Caco-2 (cell line): ENCODE data around the gene TCF7L1. TPM values are rescaled to one million over a fixed set of nuclear protein-coding genes. Genes with fewer than 3 reads are reported as not detected.

Experiments used
- BruUV-seq: library from RNA; stranded (reverse); fragments of 400-500 nt; replicated peaks from 2 replicates; lab custom pipeline; 2021; lab: Mats Ljungman, UMichigan
- CTCF ChIA-PET: fragments of 300-600 bp; sonication (Branson Sonifier 250); formaldehyde crosslinking; loops from one replicate; lab custom pipeline; 2022; ENCODE audit warnings: antibody characterized with exemption; lab: Charles Lee
- POLR2A ChIA-PET: fragments of 300-600 bp; sonication (Branson Sonifier 250); formaldehyde crosslinking; loops from one replicate; lab custom pipeline; 2022; ENCODE audit warnings: antibody characterized with exemption; lab: Charles Lee
- DNase-seq, 2 experiments: peaks; one replicate each; pipeline versions ENCODE4 v3.0.0 to v3.0.0-alpha.2; 2020 to 2022
- H3K27me3 ChIP-seq: replicated peaks from 2 replicates; pipeline ENCODE4 v1.6.0; 2011; ENCODE audit warnings: low read length; ENCODE audit not compliant: control insufficient read depth, insufficient read depth
- H3K36me3 ChIP-seq: 2 replicates; pipeline ENCODE4 v1.5.1; 2011; ENCODE audit warnings: low read length; ENCODE audit not compliant: control insufficient read depth, insufficient read depth
- H3K4me1 ChIP-seq: fragments of 250-450 bp; sonication (Bioruptor Pico); 2 replicates; pipeline ENCODE4 v1.5.1; 2020; ENCODE audit warnings: mild to moderate bottlenecking
- H3K4me3 ChIP-seq: 2 replicates; pipeline ENCODE4 v1.5.1; 2011; ENCODE audit warnings: low read depth, mild to moderate bottlenecking, control low read depth, low read length
- H3K9me3 ChIP-seq: fragments of 250-450 bp; sonication (Bioruptor Pico); 2 replicates; pipeline ENCODE4 v1.5.1; 2020; ENCODE audit warnings: mild to moderate bottlenecking, moderate library complexity
- H3K27ac Mint-ChIP-seq: one replicate; pipeline ENCODE4 v1.8.0; 2022; ENCODE audit warnings: mixed read lengths; ENCODE audit not compliant: unreplicated experiment
- H3K27me3 Mint-ChIP-seq: one replicate; pipeline ENCODE4 v1.8.0; 2022; ENCODE audit warnings: mixed read lengths; ENCODE audit not compliant: insufficient read depth, unreplicated experiment
- H3K36me3 Mint-ChIP-seq: one replicate; pipeline ENCODE4 v1.8.0; 2022; ENCODE audit warnings: mild to moderate bottlenecking, mixed read lengths; ENCODE audit not compliant: insufficient read depth, unreplicated experiment
- H3K4me1 Mint-ChIP-seq: one replicate; pipeline ENCODE4 v1.8.0; 2022; ENCODE audit warnings: low read depth, mixed read lengths; ENCODE audit not compliant: unreplicated experiment
- H3K4me3 Mint-ChIP-seq: one replicate; pipeline ENCODE4 v1.8.0; 2022; ENCODE audit warnings: mild to moderate bottlenecking, moderate library complexity, mixed read lengths; ENCODE audit not compliant: unreplicated experiment
- H3K9me3 Mint-ChIP-seq: one replicate; pipeline ENCODE4 v1.8.0; 2022; ENCODE audit warnings: mixed read lengths; ENCODE audit not compliant: unreplicated experiment
- intact Hi-C: fragments of 100-400 bp; cut with micrococcal nuclease; formaldehyde crosslinking; loops from one replicate; pipeline ENCODE4 v1.10.0; 2022; ENCODE audit not compliant: unreplicated experiment
- total RNA-seq: library from RNA; stranded (reverse); gene quantifications from 2 replicates; pipeline ENCODE4 v1.2.3, GENCODE V29; 2022
- TF ChIP-seq, protein P1 (sequence below), 2 experiments: fragments of 200-600 bp in 1 of 2; IDR thresholded peaks; 1 replicate in 1 of 2; 2 replicates in 1 of 2; pipeline versions ENCODE4 v1.5.1 to v1.8.0; 2011 to 2022; ENCODE audit warnings: antibody characterized with exemption in 1 of 2, control low read depth in 1 of 2, inconsistent platforms in 1 of 2, low read depth in 1 of 2, low read length in 1 of 2, mild to moderate bottlenecking in 1 of 2, moderate library complexity in 1 of 2; ENCODE audit not compliant: insufficient read depth in 1 of 2, severe bottlenecking in 1 of 2, unreplicated experiment in 1 of 2

The TCF7L1 gene
- total RNA-seq, 1 experiment from 2014 or later: 29.0 TPM

DNA sequence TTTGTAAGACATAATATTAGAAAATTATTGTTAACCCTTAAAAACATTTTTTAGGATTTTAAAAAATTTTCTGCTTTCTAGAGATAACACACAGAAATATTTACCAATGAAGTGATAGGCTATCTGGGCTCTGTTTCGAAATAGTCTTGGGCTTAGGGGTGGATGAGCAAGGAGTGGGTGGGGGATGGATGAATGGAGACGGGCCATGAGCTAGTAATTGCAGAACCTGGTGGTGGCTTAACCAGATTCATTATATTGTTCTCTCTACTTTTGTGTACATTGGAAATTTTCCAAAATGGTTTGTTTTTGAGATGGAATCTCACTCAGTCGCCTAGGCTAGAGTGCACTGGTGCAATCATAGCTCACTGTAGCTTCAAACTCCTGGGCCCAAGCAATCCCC lies 89.6 kb downstream of the TCF7L1 start:
- intact Hi-C loops: no loop called here
- DNase-seq: no peak
- H3K27ac Mint-ChIP-seq: no peak overlapping the region
- no peak overlapping the region for H3K4me3 ChIP-seq
- H3K4me1 Mint-ChIP-seq: peaks cover 7% of the 10 kb centered on the region
- TF ChIP-seq, protein P1, sequence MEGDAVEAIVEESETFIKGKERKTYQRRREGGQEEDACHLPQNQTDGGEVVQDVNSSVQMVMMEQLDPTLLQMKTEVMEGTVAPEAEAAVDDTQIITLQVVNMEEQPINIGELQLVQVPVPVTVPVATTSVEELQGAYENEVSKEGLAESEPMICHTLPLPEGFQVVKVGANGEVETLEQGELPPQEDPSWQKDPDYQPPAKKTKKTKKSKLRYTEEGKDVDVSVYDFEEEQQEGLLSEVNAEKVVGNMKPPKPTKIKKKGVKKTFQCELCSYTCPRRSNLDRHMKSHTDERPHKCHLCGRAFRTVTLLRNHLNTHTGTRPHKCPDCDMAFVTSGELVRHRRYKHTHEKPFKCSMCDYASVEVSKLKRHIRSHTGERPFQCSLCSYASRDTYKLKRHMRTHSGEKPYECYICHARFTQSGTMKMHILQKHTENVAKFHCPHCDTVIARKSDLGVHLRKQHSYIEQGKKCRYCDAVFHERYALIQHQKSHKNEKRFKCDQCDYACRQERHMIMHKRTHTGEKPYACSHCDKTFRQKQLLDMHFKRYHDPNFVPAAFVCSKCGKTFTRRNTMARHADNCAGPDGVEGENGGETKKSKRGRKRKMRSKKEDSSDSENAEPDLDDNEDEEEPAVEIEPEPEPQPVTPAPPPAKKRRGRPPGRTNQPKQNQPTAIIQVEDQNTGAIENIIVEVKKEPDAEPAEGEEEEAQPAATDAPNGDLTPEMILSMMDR (IDR thresholded peaks at IDR 0.05; ENCODE audit: insufficient read depth in 1 of 2, low read depth in 1 of 2, low read length in 1 of 2, severe bottlenecking in 1 of 2, unreplicated experiment in 1 of 2): no peak
- H3K36me3 ChIP-seq: no peaks in the 10 kb centered on the region
- H3K9me3 Mint-ChIP-seq: no peaks in the 10 kb centered on the region
- BruUV-seq: no TSS peak
- no peak overlapping the region for H3K4me3 Mint-ChIP-seq
- ChIA-PET CTCF (interaction anchor here (0.8 kb wide), 1 partner anchor 44 kb away, joined by 3 read pairs; no protein-coding TSS in a partner anchor), POLR2A (no interaction called here)
- no peaks in the 10 kb centered on the region for H3K27me3 ChIP-seq
- no peaks in the 10 kb centered on the region for H3K9me3 ChIP-seq
- H3K36me3 Mint-ChIP-seq: no peaks in the 10 kb centered on the region
- H3K4me1 ChIP-seq: no peaks in the 10 kb centered on the region
- H3K27me3 Mint-ChIP-seq: no peaks in the 10 kb centered on the region

DNA sequence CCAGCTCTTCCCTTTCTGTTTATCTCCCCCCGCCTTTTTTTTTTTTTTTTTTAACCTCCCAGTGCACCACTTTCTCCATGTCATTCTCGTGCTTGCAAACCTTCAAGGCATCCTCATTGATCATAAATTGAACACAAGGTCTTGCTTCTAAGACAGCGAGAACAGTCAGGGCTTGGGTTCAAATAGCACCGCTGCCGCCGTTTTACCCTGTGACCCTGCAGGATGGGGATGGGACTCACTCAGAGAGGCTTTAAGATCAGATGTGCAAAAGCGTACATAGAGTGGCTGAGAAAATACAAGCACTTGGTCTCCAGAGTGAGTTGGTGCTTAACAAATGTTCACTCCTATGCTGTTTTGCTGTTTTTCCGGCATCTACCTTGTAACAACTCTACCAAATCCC lies 93.6 kb downstream of the TCF7L1 start:
- Histone ChIP-seq H3K36me3 (no peaks in the 10 kb centered on the region), H3K27me3 (no peaks in the 10 kb centered on the region), H3K9me3 (no peaks in the 10 kb centered on the region), H3K4me3 (no peak overlapping the region), H3K4me1 (peaks cover 11% of the 10 kb centered on the region)
- ChIA-PET POLR2A (interaction anchor here (0.6 to 1.0 kb wide), 2 partner anchors 10 to 30 kb away, joined by 3 to 4 read pairs; no protein-coding TSS in a partner anchor), CTCF (no interaction called here)
- TF ChIP-seq, protein P1 (IDR thresholded peaks at IDR 0.05; ENCODE audit: insufficient read depth in 1 of 2, low read depth in 1 of 2, low read length in 1 of 2, severe bottlenecking in 1 of 2, unreplicated experiment in 1 of 2): no peak
- intact Hi-C loops: no loop called here
- H3K4me1 Mint-ChIP-seq: peaks cover 14% of the 10 kb centered on the region
- H3K4me3 Mint-ChIP-seq: no peak overlapping the region
- DNase-seq: no peak
- no peak overlapping the region for H3K27ac Mint-ChIP-seq
- no TSS peak for BruUV-seq
- no peaks in the 10 kb centered on the region for H3K36me3 Mint-ChIP-seq
- H3K27me3 Mint-ChIP-seq: no peaks in the 10 kb centered on the region
- no peaks in the 10 kb centered on the region for H3K9me3 Mint-ChIP-seq

DNA sequence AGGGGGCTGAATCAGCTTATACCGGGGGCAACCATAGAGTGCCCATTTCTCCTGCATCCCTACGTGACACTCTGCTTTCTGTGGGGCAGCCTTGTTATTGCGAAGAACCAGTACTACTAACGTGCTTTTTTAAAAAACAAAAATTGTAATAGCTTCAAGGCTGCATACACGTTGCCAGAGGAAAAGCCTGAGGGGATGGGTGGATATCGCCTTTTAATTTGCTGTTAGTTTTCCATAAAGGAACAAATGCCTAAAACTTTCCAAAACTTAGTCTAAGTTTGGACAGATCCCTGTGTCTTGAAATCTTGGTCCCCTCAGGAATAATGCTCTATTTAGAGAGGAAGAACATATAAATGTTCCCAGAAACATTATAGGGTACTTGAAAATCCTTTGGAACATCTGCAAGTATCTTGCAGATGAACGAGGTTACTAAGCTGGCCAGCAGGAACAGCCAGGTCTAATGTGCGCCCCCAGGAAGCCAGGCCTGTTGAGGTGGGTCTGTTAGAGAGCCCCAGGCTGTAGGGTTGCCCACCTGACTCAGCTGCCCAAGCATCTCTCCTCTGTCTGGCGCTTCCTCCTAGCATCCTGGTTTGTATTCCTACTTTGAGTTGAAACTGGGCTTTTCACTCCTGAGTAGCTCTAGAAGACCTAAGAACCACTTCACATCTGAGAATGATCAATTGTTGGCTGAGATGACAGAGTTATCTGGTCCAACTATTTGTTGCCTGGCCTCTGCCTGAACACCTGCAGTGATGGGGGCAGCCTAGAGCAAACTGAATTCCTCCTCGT lies 97.7 kb downstream of the TCF7L1 start:
- no peak overlapping the region for H3K27ac Mint-ChIP-seq
- Histone ChIP-seq H3K4me1 (peaks cover 12% of the 10 kb centered on the region), H3K36me3 (no peaks in the 10 kb centered on the region), H3K4me3 (no peak overlapping the region), H3K27me3 (no peaks in the 10 kb centered on the region), H3K9me3 (no peaks in the 10 kb centered on the region)
- TF ChIP-seq, protein P1 (IDR thresholded peaks at IDR 0.05; ENCODE audit: insufficient read depth in 1 of 2, low read depth in 1 of 2, low read length in 1 of 2, severe bottlenecking in 1 of 2, unreplicated experiment in 1 of 2): peak in 1 of 2 experiments; percentile 39
- no peak overlapping the region for H3K4me3 Mint-ChIP-seq
- peak; percentile 60 to 62 for DNase-seq
- intact Hi-C loops: loop anchor here (5.0 kb wide), 1 partner anchor 44 kb away; no protein-coding TSS in a partner anchor
- CTCF ChIA-PET: interaction anchor here (0.7 to 0.9 kb wide), 2 partner anchors 14 to 24 kb away, joined by 3 to 6 read pairs; no protein-coding TSS in a partner anchor
- H3K36me3 Mint-ChIP-seq: peaks cover 8% of the 10 kb centered on the region
- POLR2A ChIA-PET: no interaction called here
- no peaks in the 10 kb centered on the region for H3K27me3 Mint-ChIP-seq
- peaks cover 21% of the 10 kb centered on the region for H3K4me1 Mint-ChIP-seq
- no peaks in the 10 kb centered on the region for H3K9me3 Mint-ChIP-seq
- no TSS peak for BruUV-seq
